Body of pancreas (tissue), 4 donors: ENCODE measurements around the gene AGXT.

Experiments
- POLR2A ChIP-seq, 3 donors: fragments of 450-650 bp; IDR thresholded peaks; one replicate each; pipeline ENCODE4 v1.6.1; 2016; ENCODE audit warnings: antibody characterized with exemption in 3 of 3, mild to moderate bottlenecking in 2 of 3
- TF ChIP-seq, protein P1 (sequence below), 7 experiments: fragments of 450-650 bp in 4 of 7; fragments of 200-600 bp in 3 of 7; sonication (generic) in 3 of 7; IDR thresholded peaks; one replicate each; pipeline ENCODE4 v1.5.1; 2016 to 2019; ENCODE audit warnings: antibody characterized with exemption in 7 of 7

DNA sequence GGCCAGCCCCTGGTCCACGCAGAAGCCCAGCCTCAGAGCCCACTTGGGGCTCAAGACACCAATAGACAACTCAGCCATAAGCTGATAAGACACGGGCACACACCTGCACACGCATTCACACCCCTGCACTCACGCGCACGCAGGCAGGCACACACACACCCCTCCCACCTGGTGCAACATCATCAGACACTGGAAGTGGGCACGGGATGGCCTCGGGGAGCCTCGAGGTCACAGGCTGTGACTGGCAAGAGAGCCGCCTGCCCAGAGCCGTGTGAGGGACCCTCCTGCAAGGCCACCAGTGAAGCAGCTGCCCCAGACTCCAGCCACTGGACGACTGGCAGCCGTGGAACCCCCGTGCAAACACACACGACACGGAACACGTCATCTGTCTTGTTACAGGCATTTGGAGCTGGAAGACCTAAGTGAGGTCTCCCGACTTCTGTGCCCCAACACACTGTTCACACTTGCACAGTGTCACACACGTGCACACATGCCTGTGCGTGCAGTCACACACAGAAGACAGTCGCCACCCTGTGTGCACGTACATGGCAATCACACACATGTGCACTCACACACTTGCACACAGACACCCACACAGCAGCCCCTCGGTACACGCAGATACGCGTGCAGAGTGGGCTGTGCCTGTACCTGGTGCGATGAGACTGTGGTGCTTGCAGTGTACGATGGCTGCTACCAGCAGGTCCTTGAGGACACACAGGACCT lies 26.4 kb downstream of the AGXT start:
- TF ChIP-seq, protein P1, sequence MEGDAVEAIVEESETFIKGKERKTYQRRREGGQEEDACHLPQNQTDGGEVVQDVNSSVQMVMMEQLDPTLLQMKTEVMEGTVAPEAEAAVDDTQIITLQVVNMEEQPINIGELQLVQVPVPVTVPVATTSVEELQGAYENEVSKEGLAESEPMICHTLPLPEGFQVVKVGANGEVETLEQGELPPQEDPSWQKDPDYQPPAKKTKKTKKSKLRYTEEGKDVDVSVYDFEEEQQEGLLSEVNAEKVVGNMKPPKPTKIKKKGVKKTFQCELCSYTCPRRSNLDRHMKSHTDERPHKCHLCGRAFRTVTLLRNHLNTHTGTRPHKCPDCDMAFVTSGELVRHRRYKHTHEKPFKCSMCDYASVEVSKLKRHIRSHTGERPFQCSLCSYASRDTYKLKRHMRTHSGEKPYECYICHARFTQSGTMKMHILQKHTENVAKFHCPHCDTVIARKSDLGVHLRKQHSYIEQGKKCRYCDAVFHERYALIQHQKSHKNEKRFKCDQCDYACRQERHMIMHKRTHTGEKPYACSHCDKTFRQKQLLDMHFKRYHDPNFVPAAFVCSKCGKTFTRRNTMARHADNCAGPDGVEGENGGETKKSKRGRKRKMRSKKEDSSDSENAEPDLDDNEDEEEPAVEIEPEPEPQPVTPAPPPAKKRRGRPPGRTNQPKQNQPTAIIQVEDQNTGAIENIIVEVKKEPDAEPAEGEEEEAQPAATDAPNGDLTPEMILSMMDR (IDR thresholded peaks at IDR 0.05) = no peak
- TF ChIP-seq POLR2A (IDR thresholded peaks at IDR 0.05) = no peak
